Mucosa of descending colon (tissue), 3 donors: ENCODE measurements around the gene IRX6. TPM values are rescaled to one million over a fixed set of nuclear protein-coding genes. Genes with fewer than 3 reads are reported as not detected.

Experiments used
- ATAC-seq: fragments of 200-7000 bp; cut with Tn5 transposase; one replicate; pipeline ENCODE4 v1.9.1; 2020; ENCODE audit warnings: mild to moderate bottlenecking, moderate library complexity
- DNase-seq, 3 donors: peaks; one replicate each; pipeline ENCODE4 v3.0.0-alpha.2; 2020
- H3K36me3 ChIP-seq: fragments of 200-600 bp; one replicate; pipeline ENCODE4 v1.8.0; 2021; ENCODE audit warnings: low read depth, mild to moderate bottlenecking
- H3K4me1 ChIP-seq: fragments of 200-600 bp; one replicate; pipeline ENCODE4 v1.8.0; 2021; ENCODE audit warnings: low read depth, mild to moderate bottlenecking
- H3K4me3 ChIP-seq: fragments of 200-600 bp; one replicate; pipeline ENCODE4 v1.8.0; 2021; ENCODE audit warnings: mild to moderate bottlenecking
- H3K9me3 ChIP-seq: fragments of 200-600 bp; one replicate; pipeline ENCODE4 v1.8.0; 2021; ENCODE audit warnings: mild to moderate bottlenecking
- intact Hi-C, 2 donors: fragments of 100-400 bp; cut with DNase I in 1 of 2; cut with micrococcal nuclease in 1 of 2; formaldehyde crosslinking; loops; one replicate each; pipeline versions ENCODE4 v1.11.0 to v1.11.1; 2022; cut with DNase I, micrococcal nuclease
- long read RNA-seq, 2 donors: library from polyadenylated mRNA; unstranded; transcript quantifications; one replicate each; pipeline ENCODE4 v2.0.0, GENCODE V29; 2019 to 2021
- total RNA-seq, 3 donors: library from RNA; stranded (reverse); fragmentation: NEBNext Ultra II Directional in 2 of 3; extraction: Animal tissue kit (Norgen Biotek cat#: 25700) in 2 of 3; gene quantifications; one replicate each; pipeline versions ENCODE4 v1.2.1 to v1.2.4, GENCODE V29; 2021 to 2023
- TF ChIP-seq, protein P1 (sequence below): fragments of 200-600 bp; IDR thresholded peaks from one replicate; pipeline ENCODE4 v1.8.0; 2022; ENCODE audit warnings: antibody characterized with exemption, mild to moderate bottlenecking
- donor health status: DM: no; HTN: no; CAD: no; lungs with moderate emphysema.
- donor health status: DM: no; HTN: no; CAD: no.
- donor health status: DM: no; HTN: yes; CAD: no.

Gene IRX6
- total RNA-seq, result under 1 TPM in 1 of 3 donors, not detected in 2; 0.13 TPM
- long read RNA-seq, donor 1, result 0 reads
- long read RNA-seq, donor 2, result 0 reads

DNA sequence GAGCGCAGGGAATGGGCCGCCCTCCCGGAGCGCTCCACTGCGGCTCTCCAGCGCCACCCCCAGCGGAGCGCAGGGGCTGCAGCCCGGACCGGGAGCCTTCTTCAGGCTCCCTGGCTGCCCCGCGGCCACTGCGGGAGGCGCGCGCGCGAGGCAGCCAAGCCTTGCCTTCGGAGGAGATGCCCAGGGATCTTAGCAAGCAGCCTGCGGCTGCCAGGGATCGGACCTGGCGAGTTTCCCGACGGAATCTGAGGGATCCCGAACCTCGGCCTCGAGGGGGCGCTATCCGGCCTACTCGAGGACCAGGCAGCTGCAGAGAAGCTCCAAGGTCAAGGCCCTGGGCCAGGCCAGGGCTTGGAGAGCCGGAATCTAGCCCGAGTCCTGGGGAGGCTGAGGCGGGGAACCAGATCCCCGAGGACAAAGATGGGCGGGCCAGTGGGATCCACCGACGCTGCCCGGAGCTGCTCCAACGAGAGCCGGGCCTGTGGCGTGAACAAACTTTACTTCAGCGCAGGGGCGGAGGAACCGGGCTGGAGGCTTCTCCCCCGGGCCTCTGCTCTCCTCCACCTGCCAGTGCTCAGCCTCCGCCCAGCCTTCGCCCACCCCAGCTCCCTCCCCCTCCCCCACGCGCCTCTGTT is at the start of gene IRX6:
Gene IRX6 (plus strand): TSS at position 567 of the 635 bp plus-strand sequence. CDS start 889 bp downstream, outside the sequence.
- TF ChIP-seq, protein P1, sequence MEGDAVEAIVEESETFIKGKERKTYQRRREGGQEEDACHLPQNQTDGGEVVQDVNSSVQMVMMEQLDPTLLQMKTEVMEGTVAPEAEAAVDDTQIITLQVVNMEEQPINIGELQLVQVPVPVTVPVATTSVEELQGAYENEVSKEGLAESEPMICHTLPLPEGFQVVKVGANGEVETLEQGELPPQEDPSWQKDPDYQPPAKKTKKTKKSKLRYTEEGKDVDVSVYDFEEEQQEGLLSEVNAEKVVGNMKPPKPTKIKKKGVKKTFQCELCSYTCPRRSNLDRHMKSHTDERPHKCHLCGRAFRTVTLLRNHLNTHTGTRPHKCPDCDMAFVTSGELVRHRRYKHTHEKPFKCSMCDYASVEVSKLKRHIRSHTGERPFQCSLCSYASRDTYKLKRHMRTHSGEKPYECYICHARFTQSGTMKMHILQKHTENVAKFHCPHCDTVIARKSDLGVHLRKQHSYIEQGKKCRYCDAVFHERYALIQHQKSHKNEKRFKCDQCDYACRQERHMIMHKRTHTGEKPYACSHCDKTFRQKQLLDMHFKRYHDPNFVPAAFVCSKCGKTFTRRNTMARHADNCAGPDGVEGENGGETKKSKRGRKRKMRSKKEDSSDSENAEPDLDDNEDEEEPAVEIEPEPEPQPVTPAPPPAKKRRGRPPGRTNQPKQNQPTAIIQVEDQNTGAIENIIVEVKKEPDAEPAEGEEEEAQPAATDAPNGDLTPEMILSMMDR, result no peak
- H3K9me3 ChIP-seq, result no peaks in the 10 kb centered on the region
- ATAC-seq (no peak), DNase-seq (peak in 2 of 3 donors; percentile 8 to 45)
- no peaks in the 10 kb centered on the region for H3K36me3 ChIP-seq
- no peak within 1 kb of the TSS for H3K4me3 ChIP-seq
- intact Hi-C loops, result no loop called here
- no peaks in the 10 kb centered on the region for H3K4me1 ChIP-seq

DNA sequence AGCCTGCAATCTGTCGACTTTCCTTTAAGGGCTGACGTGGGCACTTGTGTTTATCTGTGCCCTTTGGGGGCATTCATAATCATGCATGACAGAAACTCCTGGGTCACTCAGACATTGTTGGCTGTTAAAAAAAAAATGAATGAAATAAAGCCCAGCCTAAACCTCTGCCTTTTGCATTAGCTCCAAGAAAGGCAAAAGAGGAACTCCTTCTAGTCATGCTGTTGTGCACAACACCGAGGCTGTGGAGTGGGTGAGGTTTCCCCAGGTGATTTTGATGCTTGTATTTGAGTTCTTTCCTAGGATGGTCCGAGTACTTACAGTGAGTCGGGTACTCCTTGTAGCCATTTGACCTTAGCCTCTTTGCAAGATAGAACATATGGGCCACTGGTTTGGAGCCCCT is 49.6 kb upstream of the IRX6 start:
- H3K9me3 ChIP-seq, result no peaks in the 10 kb centered on the region
- H3K36me3 ChIP-seq, result no peaks in the 10 kb centered on the region
- H3K4me3 ChIP-seq, result no peak overlapping the region
- DNase-seq (no peak), ATAC-seq (no peak)
- TF ChIP-seq, protein P1, result no peak
- intact Hi-C loops, result no loop called here
- H3K4me1 ChIP-seq, result no peaks in the 10 kb centered on the region

DNA sequence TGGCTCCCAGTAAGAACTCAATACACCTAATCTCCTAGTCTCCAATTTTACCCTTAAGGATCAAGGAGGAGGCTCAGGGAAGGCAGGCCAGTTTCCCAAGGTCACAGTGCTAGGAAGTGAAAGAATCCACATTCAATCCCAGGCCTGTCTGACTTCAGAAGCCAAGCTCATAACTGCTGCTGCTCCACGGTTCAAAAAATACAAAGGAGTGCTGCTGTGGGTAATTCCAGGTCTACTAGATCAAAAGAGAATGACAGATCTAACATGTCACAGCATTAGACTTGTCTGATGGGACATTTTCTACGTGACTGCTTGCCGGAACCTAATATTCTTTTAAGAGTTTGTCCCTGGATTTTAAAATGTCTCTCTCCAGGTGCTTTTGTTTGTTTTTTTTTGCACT is 48.8 kb upstream of the IRX6 start:
- ATAC-seq, result no peak
- no peaks in the 10 kb centered on the region for H3K9me3 ChIP-seq
- intact Hi-C loops, result no loop called here
- H3K36me3 ChIP-seq, result no peaks in the 10 kb centered on the region
- H3K4me1 ChIP-seq, result no peaks in the 10 kb centered on the region
- no peak overlapping the region for H3K4me3 ChIP-seq
- no peak for DNase-seq
- TF ChIP-seq, protein P1, result no peak

GRCh38 chr16:55275869-55276268 is 48.1 kb upstream of the IRX6 start:
- ATAC-seq, result no peak
- TF ChIP-seq, protein P1, result no peak
- no peaks in the 10 kb centered on the region for H3K36me3 ChIP-seq
- no peaks in the 10 kb centered on the region for H3K9me3 ChIP-seq
- no peak overlapping the region for H3K4me3 ChIP-seq
- DNase-seq, result no peak
- no peaks in the 10 kb centered on the region for H3K4me1 ChIP-seq
- intact Hi-C loops, result no loop called here

DNA sequence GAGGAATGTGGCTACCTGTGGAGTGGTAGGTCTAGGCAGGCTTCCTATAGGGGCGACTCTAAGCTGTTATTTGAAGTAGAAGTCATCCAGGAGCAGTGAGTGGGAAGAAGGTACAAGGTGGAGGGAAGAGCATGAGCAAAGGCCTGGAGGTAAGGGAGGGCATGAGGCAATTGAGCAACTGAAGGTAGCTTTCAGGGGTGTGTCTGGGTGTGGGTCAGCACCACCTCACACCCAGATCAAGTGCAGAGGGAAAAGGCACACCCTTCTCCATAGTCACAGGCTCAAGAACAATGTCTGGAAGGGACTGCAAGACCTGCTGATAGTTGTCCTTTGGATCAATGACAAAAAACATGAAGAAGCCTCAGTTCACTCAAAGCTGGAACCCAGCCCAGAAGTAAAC is 46.5 kb upstream of the IRX6 start:
- intact Hi-C loops, result no loop called here

More for the DNA sequence above, 46.5 kb upstream of the IRX6 start:
- no peaks in the 10 kb centered on the region for H3K4me1 ChIP-seq
- no peaks in the 10 kb centered on the region for H3K36me3 ChIP-seq
- TF ChIP-seq, protein P1, result no peak
- DNase-seq (no peak), ATAC-seq (no peak)
- no peak overlapping the region for H3K4me3 ChIP-seq
- H3K9me3 ChIP-seq, result no peaks in the 10 kb centered on the region
